WTC11 (cell line): ENCODE measurements around the gene GAS6. TPM values are rescaled to one million over a fixed set of nuclear protein-coding genes. Genes with fewer than 3 reads are reported as not detected.

Experiments
- ATAC-seq: fragments of 200-7000 bp; cut with Tn5 transposase; 2 replicates; pipeline ENCODE4 v1.10.0; 2021; ENCODE audit warnings: mild to moderate bottlenecking, moderate library complexity
- CTCF ChIA-PET: fragments of 300-600 bp; sonication (Branson Sonifier 250); formaldehyde crosslinking; loops from one replicate; lab custom pipeline; 2021; ENCODE audit warnings: antibody characterized with exemption; lab: Charles Lee
- POLR2A ChIA-PET: fragments of 350-600 bp; sonication (Branson Sonifier 250); formaldehyde crosslinking; loops from one replicate; lab custom pipeline; 2021; ENCODE audit warnings: antibody characterized with exemption; lab: Charles Lee
- DNase-seq: peaks from one replicate; pipeline ENCODE4 v3.0.0; 2021; ENCODE audit warnings: low spot score
- H3K27ac Mint-ChIP-seq: 2 replicates; pipeline ENCODE4 v1.8.0; 2021; ENCODE audit warnings: mixed read lengths
- H3K27me3 Mint-ChIP-seq: 2 replicates; pipeline ENCODE4 v1.8.0; 2021; ENCODE audit warnings: low read depth, mild to moderate bottlenecking, moderate library complexity, mixed read lengths
- H3K36me3 Mint-ChIP-seq: 2 replicates; pipeline ENCODE4 v1.8.0; 2021; ENCODE audit warnings: mixed read lengths
- H3K4me1 Mint-ChIP-seq: 2 replicates; pipeline ENCODE4 v1.8.0; 2022; ENCODE audit warnings: mixed read lengths
- H3K4me3 Mint-ChIP-seq: 2 replicates; pipeline ENCODE4 v1.8.0; 2021; ENCODE audit warnings: mild to moderate bottlenecking, moderate library complexity, mixed read lengths
- H3K9me3 Mint-ChIP-seq: 2 replicates; pipeline ENCODE4 v1.8.0; 2021; ENCODE audit warnings: mixed read lengths
- ARID4B ChIP-seq: sonication (generic); formaldehyde crosslinking; IDR thresholded peaks from 2 replicates; pipeline ENCODE4 v1.8.0; 2023; ENCODE audit warnings: missing genetic modification reagents, mild to moderate bottlenecking, borderline replicate concordance
- CREB1 ChIP-seq: sonication (generic); formaldehyde crosslinking; IDR thresholded peaks from 2 replicates; pipeline ENCODE4 v1.8.0; 2023; ENCODE audit warnings: mild to moderate bottlenecking, missing genetic modification reagents
- EMX1 ChIP-seq: fragments of 250-450 bp; sonication (Bioruptor Pico); IDR thresholded peaks from 2 replicates; pipeline ENCODE4 v1.8.0; 2021; ENCODE audit warnings: mild to moderate bottlenecking
- ESRRA ChIP-seq: sonication (generic); formaldehyde crosslinking; IDR thresholded peaks from 2 replicates; pipeline ENCODE4 v1.8.1; 2022; ENCODE audit warnings: mild to moderate bottlenecking, missing genetic modification reagents, borderline replicate concordance
- FOXP1 ChIP-seq: sonication (generic); formaldehyde crosslinking; IDR thresholded peaks from 2 replicates; pipeline ENCODE4 v1.8.0; 2022; ENCODE audit warnings: missing genetic modification reagents, mild to moderate bottlenecking, moderate library complexity, borderline replicate concordance
- GABPB1 ChIP-seq: sonication (generic); formaldehyde crosslinking; IDR thresholded peaks from 2 replicates; pipeline ENCODE4 v1.8.1; 2023; ENCODE audit warnings: mild to moderate bottlenecking, missing genetic modification reagents
- MXD4 ChIP-seq: fragments of 250-450 bp; sonication (Bioruptor Pico); IDR thresholded peaks from 2 replicates; pipeline ENCODE4 v1.8.0; 2021; ENCODE audit warnings: mild to moderate bottlenecking, moderate library complexity, borderline replicate concordance
- MYBL2 ChIP-seq: sonication (generic); formaldehyde crosslinking; IDR thresholded peaks from 2 replicates; pipeline ENCODE4 v1.8.1; 2023; ENCODE audit warnings: mild to moderate bottlenecking, moderate library complexity, missing genetic modification reagents
- NFE2L1 ChIP-seq: sonication (generic); formaldehyde crosslinking; IDR thresholded peaks from 2 replicates; pipeline ENCODE4 v1.8.1; 2023; ENCODE audit warnings: missing genetic modification reagents
- NFYB ChIP-seq: sonication (generic); formaldehyde crosslinking; conservative IDR thresholded peaks from 2 replicates; pipeline ENCODE4 v1.8.0; 2022; ENCODE audit warnings: low read depth, missing genetic modification reagents
- NR1H2 ChIP-seq: sonication (generic); formaldehyde crosslinking; IDR thresholded peaks from 2 replicates; pipeline ENCODE4 v1.9.0; 2021; ENCODE audit warnings: mild to moderate bottlenecking, moderate library complexity, missing genetic modification reagents
- NR2C2 ChIP-seq: sonication (generic); formaldehyde crosslinking; IDR thresholded peaks from 2 replicates; pipeline ENCODE4 v1.8.0; 2022; ENCODE audit warnings: mild to moderate bottlenecking, missing genetic modification reagents
- RORB ChIP-seq: fragments of 250-450 bp; sonication (Bioruptor Pico); IDR thresholded peaks from 2 replicates; pipeline ENCODE4 v1.9.0; 2021; ENCODE audit warnings: mild to moderate bottlenecking
- SOX15 ChIP-seq: fragments of 250-450 bp; sonication (Bioruptor Pico); IDR thresholded peaks from 2 replicates; pipeline ENCODE4 v1.9.0; 2021; ENCODE audit warnings: mild to moderate bottlenecking
- SP1 ChIP-seq: sonication (generic); formaldehyde crosslinking; conservative IDR thresholded peaks from 2 replicates; pipeline ENCODE4 v1.8.1; 2022; ENCODE audit warnings: missing genetic modification reagents
- TEAD1 ChIP-seq: sonication (generic); formaldehyde crosslinking; IDR thresholded peaks from 2 replicates; pipeline ENCODE4 v1.8.0; 2022; ENCODE audit warnings: mild to moderate bottlenecking, missing genetic modification reagents
- ZMAT4 ChIP-seq: fragments of 250-450 bp; sonication (Bioruptor Pico); IDR thresholded peaks from 2 replicates; pipeline ENCODE4 v1.9.0; 2021; ENCODE audit warnings: mild to moderate bottlenecking
- ZNF219 ChIP-seq: sonication (generic); formaldehyde crosslinking; IDR thresholded peaks from 2 replicates; pipeline ENCODE4 v1.8.0; 2023; ENCODE audit warnings: missing genetic modification reagents, mild to moderate bottlenecking, borderline replicate concordance
- ZNF263 ChIP-seq: sonication (generic); formaldehyde crosslinking; IDR thresholded peaks from 2 replicates; pipeline ENCODE4 v1.8.1; 2022; ENCODE audit warnings: low read depth, mild to moderate bottlenecking, moderate library complexity, missing genetic modification reagents
- ZNF281 ChIP-seq: sonication (generic); formaldehyde crosslinking; IDR thresholded peaks from 2 replicates; pipeline ENCODE4 v1.8.0; 2023; ENCODE audit warnings: mild to moderate bottlenecking, missing genetic modification reagents
- total RNA-seq: library from RNA; stranded (reverse); gene quantifications from 3 replicates; pipeline ENCODE4 v1.2.3, GENCODE V29; 2021
- TF ChIP-seq, protein P1 (sequence below): sonication (generic); formaldehyde crosslinking; IDR thresholded peaks from 2 replicates; pipeline ENCODE4 v1.8.1; 2023; ENCODE audit warnings: mild to moderate bottlenecking, missing genetic modification reagents

Gene GAS6
- total RNA-seq, 1 experiment from 2014 or later: 29.4 TPM

GRCh38 chr13:113810640-113811039, 53.2 kb downstream of the GAS6 start (continued):
- TF ChIP-seq ZNF219 (CRISPR knock-in tag): no peak

GRCh38 chr13:113809934-113810333, 53.9 kb downstream of the GAS6 start:
- POLR2A ChIA-PET: no interaction called here
- Mint-ChIP-seq H3K27me3 (no peaks in the 10 kb centered on the region; the same call in 1 of the 2 replicates), H3K4me1 (no peaks in the 10 kb centered on the region), H3K9me3 (peaks cover 15% of the 10 kb centered on the region), H3K36me3 (peaks cover 9% of the 10 kb centered on the region), H3K27ac (no peak overlapping the region), H3K4me3 (no peak overlapping the region)
- ATAC-seq (no peak), DNase-seq (no peak)
- TF ChIP-seq ARID4B (CRISPR knock-in tag): no peak
- no peak for TF ChIP-seq TEAD1 (CRISPR knock-in tag)
- TF ChIP-seq FOXP1: no peak
- no peak for TF ChIP-seq SOX15 (CRISPR knock-in tag)
- TF ChIP-seq NFYB (CRISPR knock-in tag): no peak
- no peak for TF ChIP-seq ZNF281
- TF ChIP-seq EMX1 (CRISPR knock-in tag): no peak
- no peak for TF ChIP-seq ESRRA (CRISPR knock-in tag)
- TF ChIP-seq ZNF263 (CRISPR knock-in tag): no peak
- TF ChIP-seq NFE2L1: no peak
- TF ChIP-seq RORB: no peak
- TF ChIP-seq NR2C2 (CRISPR knock-in tag): no peak
- TF ChIP-seq MYBL2 (CRISPR knock-in tag): no peak
- no peak for TF ChIP-seq ZMAT4 (CRISPR knock-in tag)
- no peak for TF ChIP-seq MXD4 (CRISPR knock-in tag)
- no peak for TF ChIP-seq GABPB1 (CRISPR knock-in tag)
- no peak for TF ChIP-seq CREB1
- TF ChIP-seq, protein P1, sequence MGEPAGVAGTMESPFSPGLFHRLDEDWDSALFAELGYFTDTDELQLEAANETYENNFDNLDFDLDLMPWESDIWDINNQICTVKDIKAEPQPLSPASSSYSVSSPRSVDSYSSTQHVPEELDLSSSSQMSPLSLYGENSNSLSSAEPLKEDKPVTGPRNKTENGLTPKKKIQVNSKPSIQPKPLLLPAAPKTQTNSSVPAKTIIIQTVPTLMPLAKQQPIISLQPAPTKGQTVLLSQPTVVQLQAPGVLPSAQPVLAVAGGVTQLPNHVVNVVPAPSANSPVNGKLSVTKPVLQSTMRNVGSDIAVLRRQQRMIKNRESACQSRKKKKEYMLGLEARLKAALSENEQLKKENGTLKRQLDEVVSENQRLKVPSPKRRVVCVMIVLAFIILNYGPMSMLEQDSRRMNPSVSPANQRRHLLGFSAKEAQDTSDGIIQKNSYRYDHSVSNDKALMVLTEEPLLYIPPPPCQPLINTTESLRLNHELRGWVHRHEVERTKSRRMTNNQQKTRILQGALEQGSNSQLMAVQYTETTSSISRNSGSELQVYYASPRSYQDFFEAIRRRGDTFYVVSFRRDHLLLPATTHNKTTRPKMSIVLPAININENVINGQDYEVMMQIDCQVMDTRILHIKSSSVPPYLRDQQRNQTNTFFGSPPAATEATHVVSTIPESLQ (CRISPR knock-in tag): no peak
- no peak for TF ChIP-seq NR1H2 (CRISPR knock-in tag)
- no peak for TF ChIP-seq SP1 (CRISPR knock-in tag)
- CTCF ChIA-PET: no interaction called here
